ENCODE measurements around the gene MOSMO.

The MOSMO gene

DNA sequence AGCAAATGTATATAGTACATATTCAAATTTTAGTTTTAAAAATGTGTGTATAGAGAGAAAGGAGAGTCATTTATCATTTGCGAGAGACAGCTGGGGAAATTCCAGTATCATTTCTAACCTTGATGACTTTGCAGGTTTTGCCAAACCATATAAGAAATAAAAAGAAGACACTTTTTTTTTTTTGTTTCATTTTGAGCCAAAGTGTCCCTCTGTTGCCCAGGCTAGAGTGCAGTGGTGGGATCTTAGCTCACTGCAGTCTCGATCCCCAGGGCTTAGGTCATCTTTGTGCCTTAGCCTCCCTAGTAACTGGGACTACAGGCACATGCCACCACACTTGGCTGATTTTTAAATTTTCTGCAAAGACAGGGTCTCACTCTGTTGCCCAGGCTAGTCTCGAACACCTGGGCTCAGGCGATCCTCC, 46.0 kb downstream of the MOSMO start:
- DNase-seq, result no peak

DNA sequence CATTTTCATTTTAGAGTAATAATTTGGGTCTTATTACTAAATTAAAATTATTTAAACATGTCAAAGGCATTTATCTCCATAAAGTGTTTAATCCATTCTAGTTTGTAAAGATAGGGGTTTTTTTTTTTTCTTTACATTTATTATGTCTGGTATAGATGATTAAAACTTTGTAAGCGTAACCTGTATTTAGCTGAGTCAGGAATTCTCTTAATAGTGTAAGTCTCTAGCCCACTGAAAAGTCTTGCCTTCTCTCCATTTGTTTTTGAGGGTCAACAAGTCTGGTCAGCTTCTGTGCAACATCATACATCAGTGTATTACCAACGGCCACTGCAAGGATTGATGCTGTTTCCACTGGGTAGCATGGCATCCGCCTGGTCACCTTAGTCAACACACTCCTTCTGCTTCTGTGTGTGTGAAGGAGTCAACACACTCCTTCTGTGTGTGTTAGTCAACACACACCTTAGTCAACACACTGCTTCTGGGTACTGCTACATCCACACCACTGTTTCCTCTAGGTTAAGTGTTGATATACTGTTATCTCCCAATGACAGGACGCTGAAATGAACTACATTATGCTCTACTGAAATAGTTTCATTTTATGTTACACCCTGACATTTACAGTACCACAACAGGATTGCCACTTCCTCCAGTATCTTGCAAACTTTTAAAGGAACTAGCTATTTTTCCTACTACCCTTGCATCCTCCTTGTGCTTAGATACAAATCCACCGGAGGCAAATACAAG, 47.1 kb downstream of the MOSMO start:
- DNase-seq, result no peak

DNA sequence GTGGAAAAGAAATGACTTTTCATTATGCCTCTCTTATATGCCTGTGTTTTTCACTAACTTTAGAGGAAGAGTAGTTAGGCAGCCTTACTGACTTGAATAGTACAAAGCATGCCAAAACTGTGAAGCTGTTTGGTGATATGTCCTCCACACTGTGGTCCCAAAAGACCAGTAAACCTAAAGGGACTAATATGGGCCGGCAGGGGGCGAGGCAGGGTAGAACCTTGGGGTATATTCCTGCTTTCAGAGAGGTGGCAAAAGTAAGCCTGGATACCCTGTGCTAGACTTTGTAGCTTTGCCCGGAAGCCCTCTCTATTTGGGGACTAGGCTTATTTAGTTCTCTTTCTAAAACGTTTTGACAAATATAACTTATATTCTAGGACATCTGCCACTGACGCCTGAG, 48.0 kb downstream of the MOSMO start:
- no peak for DNase-seq

DNA sequence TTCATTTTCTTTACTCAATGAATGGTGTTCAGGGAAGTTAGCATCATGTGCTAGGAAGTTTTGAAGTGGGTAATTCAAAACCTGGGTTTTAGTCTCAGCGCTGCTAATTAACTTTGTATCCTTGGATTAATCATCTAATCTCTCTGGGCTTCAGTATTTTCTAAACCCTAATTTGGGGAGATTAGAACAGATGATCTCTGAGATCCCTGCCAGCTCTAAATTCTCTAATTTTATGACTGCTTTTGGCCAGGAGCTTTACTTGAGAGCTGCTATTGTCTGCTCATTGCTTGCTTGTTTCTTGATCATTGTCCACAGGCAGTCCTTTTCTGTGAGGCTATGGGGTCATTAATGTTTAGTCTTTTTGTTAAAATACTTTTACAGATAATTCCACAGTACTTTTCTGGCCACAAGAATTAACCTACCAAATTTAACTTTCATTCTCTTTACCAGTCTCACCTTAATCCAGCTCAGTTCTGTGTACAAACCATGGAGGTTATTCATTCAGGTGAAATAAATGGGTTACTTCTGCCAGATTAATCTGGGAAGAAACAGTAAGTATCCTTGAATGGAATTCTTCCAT, 56.1 kb downstream of the MOSMO start:
- DNase-seq, result no peak

DNA sequence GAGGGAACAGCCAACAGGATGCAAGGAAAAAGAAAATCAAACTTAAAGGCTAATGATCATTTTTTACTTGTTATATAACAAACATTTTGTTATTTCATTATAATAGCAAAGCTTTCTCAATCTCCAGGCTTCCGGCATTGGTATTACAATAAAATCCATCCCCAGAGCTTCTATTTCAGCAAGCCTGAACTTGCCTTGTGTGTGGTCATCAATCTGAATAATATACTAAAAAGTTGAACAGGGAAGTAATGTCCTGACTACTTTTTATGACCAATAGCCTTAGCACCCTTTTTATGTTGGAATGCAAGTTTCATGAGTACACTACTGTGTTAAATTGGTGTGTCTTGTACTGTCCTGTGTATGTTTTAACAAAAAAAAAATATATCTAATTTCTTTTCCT, 57.3 kb downstream of the MOSMO start:
- DNase-seq, result no peak

DNA sequence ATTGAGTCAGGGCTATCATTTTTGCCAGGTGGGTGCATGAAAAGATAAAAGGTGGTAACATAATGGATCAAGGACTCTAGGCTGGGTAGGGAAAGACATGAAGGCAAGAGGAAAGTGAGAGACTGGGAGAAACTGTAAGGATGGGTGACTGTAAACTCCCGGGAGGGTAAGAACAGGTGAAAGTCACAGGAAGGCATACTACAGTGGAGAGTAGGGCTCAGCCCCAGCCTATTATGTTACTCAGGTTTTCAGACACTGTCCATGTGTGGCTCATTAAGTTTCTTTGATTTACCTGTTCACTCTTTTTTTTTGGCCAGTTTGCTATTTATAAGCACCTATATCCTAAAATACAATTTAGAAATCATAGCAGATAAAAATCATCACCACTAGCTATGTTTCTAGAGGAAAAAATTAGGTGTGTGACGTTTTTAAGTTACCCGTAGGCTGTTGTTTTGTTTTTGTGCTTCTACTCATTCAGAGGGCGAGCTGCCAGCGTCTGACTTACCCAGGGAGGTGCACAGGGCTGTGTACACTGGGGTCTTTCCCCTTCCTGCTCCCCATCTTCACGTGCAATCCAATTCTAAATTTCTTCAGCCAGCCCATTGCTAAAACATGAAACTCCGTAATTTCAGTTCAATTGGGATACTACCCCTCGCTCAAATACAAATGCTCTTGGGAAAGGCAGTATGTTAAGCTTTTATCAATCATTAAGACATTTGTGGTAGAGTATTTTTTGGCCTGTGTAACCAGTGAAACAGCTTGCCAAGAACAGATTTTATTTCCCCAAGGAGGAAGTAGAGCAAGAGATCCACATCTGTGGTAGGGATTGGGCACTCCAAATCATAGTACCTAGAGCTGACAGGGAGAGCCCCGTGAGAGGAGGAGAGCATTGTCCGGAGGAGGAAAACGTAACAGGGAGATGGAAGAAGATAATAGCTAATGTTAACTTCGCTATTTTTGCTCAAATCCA, 62.7 kb downstream of the MOSMO start:
- no peak for DNase-seq

DNA sequence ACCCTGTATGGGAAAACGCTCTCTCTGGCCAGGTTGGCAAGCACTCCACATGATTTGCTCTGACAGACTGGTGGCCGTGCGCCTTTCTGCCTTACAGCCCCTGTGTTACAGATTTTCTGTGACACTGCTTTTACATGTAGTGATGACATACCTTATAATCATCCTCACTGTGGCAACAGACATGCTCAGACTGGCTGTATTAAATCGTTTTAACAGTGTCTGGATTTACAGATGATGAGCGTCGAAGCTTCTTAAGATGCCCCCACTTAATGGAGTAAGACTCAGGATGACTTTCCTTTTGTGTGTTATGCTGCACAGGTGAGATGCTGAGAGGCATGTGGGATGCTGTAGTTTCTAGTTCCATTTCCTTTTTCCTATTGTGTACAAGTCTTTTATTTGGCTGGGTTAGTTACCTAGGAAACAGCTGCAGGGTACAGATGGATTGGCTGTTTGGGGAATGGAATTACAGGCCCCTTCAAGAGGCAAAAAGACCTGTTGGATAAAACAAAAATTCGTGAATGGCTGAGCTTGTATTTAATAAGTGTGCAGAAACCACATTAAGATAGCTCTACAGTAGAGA, 63.5 kb downstream of the MOSMO start:
- DNase-seq, result no peak

DNA sequence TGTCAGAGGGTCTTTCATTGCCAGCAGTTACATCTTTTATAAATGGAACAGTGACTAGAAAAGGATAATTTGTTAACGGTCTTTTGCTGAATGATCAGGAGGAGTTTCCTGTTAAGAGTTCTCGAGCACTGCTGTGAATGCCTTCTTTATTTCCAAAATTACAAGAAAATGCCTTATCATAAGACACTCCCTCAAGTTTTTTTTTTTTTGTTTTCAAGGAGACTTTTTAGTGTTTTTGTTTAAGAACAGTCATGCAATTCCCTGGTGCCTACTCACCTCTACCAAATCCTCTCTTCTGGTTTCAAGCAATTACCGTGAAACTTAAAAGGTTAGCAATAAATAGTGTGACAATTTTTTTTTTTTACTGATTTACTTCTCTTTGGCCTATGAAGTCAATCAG, 65.4 kb downstream of the MOSMO start:
- no peak for DNase-seq

DNA sequence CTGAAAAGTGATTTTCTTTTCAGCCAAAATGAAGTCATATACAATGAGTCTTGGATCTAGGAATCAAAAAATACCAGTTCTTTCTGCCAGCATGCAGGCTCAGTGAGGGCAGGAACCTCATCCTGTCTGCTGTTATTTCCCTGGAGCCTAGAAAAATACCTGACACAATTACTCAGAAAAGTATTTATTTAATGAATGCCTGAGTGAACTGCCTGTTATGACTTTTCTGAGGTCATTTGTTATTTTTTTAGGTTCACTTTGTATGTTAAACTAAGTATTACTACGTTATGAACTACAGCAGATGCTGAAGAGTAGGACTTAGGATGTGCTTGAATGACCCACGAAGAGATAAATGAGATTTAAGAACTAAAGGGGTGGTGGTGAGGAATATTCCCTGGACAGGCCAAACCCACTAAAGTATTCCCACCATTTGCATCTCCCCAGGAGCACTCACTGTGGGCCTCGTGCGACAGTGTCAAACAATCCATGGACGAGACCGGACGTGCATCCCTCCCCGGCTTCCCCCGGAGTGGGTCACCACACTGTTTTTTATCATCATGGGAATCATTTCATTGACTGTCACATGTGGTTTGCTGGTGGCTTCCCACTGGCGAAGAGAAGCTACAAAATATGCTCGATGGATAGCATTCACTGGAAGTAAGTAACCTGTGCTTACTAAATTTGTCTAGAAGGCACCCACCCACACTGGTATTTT, 67.3 kb downstream of the MOSMO start:
- DNase-seq, result no peak

DNA sequence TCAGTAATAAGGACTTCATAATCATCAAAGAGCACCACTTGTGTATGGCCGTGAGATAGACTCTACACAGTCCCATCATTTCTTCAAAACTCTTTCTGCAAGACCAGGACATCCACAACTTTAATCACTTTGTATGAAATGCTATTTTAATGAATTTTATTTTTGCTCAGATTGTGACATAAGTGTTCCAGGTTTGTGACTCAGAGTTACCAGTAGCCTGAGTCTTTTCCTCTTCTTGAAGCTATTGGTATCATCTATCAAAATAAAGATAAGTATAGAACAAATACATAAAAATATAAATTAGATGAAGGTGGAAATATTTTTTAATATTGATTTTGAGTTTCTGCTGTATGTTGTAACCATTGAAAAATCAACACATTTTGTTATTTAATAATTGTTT, 67.9 kb downstream of the MOSMO start:
- DNase-seq, result no peak

DNA sequence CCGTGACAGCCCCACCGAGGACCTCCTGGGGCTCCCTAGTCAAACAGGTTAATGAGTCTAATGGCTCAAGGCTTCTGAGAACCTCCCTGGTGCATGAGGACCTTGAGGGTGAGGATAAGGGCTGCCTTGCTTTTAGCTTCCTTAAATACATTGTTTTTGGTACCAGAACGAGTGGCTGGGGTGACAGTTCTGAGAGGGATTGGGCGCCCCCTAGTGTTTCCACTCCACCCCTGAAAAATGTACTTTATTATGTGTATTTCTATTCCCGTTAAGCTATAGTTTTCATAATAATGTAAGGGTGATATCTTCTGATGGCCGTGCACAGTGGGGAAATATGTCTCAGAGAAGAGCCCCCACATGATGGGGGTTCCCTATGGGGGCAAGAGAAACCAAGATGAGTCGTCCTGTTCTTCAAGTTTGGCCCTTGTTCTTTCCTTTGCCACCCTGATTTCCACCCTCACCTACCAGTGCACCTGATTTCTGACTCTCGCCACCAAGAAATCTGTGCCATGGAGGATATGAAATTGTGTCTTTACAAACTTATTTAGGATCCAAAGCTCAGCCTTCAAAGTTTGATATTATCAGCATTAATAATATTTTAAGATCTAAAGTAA, 69.9 kb downstream of the MOSMO start:
- no peak for DNase-seq

DNA sequence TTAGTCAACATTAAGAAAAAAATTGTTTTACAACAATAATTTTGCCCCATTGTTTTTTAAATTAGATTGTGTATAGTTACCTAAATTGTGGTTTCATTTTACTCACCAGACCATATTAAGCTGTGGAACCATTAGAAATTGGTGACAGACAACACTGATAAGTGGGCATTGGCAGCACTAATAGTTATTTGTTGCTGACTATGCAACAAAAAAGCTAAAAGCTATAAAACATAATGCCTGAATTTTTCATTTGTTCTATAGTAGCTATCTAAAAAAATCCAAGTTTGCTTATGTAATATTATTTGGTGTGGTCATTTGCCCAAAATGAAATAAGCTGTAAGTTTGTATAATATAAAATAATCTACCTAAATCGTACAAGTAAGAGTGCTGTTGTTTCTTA, 70.7 kb downstream of the MOSMO start:
- DNase-seq, result no peak

DNA sequence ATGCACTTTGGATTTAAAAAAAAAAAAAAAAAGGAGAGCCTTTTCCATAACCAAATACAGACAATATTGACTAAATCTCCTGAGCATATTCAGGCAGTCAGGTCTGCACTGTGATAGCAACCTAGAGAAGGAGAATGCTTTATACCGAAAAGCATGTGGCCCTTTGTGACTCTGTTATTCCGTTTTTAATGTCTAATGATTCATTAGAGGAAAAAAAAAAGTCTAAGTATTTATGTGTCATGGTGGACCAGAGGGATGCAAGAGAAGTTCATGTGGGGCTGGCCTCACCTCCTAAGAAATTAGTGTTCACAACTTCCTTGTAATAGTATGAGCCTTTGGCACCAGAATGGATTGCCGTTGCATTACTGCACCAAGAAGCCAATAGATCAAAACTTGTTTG, 73.1 kb downstream of the MOSMO start:
- DNase-seq, result no peak

DNA sequence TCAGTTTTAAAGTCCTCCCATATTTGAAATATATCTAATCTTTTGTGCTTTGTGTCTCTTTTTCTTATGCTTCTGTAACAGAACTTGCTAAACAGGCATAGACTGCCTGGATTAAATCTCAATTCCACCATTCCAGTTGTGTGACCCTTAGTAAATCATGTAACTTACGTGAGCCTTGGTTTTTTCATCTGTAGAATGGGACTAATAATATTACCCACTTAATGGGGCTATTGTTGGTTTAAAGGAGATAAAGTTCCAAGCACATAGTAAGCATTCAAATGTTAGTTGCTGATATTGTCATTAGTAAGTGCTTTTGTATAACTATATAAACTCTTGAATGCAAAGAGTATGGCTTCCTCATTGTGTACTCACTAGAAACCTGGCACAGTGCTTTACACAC, 78.5 kb downstream of the MOSMO start:
- DNase-seq, result no peak

DNA sequence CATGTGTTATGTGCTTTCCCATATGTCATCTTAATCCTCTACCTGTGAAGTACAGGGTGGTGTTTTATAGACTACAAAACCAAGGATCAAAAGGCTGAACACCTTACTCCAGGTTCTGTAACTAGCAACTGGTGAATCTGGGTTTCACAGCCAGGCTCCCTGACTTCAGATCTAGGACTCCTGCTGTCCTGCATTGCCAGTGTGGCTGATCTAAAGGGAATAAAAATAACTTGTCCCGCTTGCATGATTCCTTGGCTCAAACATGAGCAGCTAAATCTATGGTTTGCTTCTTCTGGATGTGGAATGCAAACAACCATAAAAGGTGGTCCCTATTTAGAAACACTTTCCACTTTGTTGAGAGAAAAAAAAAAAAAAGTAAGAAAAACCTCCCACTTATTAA, 80.7 kb downstream of the MOSMO start:
- DNase-seq, result no peak

DNA sequence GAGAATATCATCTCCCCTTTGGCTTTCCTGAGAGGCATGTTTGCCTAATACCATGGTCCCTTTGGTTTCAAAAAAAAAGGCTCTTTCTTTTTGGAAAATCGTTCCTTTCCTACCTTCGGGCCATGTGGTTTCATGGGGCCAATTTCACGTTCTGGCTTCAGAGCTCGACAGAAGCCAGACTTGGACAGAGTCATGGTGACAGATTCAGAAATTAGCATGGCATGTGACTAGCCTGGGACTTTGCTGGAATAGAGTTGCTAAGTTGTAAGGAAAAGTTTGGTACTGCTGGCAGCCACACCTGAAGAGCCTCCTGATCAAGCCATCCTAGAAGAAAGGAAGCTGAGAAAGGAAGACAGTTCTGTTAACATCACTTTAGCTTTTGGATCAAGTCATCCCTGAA, 82.0 kb downstream of the MOSMO start:
- DNase-seq, result no peak

DNA sequence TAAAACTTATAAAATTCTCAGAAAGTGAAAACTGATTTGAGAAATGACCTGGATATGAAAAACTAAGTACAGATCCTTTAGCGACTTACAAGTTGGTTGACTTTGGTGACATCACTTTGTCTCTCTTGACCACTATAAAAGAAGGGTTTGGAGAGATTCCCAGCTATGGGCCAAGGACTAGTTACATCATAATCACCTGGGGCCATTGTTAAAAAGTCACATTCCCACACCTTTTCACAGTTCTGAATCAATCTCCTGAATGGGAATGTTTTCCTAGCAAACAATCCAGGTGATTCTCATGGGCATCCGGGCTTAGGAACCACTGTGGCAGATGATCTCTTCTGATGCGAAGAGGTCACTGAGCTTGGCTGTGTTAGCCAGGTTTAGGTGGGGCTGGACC, 83.8 kb downstream of the MOSMO start:
- no peak for DNase-seq

DNA sequence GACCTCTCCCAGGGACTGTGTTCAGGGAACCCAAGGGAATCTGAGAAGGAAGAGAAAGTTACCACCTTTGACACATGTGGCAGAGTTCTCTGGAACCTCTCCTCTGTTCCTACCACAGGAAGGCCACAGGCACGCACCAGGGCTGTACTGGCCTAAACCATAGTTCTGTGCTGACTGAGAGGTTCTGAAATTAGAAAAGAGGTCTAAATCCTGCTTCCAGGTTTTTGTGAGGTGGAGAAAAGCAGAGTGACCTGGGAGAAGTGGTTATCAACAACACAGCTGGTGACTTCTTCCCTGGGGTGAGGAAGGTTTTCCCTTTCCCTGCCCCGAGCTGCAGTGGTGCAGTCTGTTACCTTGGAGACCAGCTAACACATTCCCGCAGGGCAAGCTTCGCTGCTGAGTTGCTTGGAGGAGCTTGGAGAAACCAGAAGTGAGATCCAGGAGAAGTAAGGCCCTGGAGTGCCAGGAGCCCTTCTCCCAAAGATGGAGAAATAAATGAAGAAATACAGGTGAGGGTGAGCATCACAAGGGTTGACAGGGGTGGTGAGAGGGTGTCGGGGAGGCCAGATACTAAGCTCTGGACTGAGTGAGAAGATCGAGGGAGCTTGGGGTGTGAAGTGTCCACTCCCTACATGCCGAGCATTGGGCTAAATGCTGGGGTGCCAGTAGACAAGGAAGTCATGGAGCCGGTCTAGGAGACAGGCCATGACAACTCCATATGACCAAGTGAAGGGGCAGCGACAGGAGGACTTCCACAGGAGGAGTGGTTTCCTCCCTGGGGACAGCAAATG, 84.4 kb downstream of the MOSMO start, which contains the start of gene VWA3A:
Gene VWA3A, plus strand, starts transcription at position 399 of the 791 bp plus-strand sequence. Its CDS starts 97 bp downstream, at position 496.
- no peak for DNase-seq

DNA sequence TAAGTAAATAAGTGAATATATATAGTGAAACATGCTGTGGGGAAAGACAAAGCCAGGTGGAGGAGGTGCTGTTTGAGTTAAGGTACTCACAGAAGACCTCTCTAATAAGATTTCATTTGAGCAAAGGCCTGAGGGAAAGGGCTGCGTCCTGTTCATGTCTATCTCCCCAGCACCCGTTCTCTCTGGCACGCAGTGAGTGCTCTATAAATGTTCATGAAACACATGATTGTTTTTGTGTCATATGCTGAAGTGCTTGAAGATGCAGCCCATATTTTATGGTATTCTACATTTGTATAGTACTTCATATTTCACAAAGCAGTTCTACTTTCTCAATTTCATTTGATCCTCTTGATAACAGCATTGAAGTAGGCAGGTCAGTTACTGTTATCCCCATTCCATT, 85.4 kb downstream of the MOSMO start:
- DNase-seq, result no peak

DNA sequence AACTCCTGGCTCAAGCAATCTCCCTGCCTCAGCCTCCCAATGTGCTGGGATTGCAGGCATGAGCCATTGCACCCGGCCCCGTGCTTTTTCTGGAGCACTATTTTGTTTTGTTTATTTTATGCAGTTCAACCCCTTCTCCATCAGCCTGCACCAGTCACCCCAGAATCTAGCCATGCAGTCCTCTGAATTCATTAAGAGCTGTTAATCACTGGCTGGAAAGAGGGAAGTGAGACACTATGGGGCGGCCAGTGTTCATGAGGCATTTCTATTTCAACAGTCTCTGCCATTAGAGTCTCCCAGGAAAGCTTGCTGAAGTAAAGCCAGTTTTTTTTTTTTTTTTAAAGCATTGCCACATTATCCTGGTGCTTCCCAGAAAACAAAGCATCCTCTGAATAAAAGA, 86.1 kb downstream of the MOSMO start:
- DNase-seq, result no peak

Data from NCI-H1092 (cell line).